NCI-H345 (cell line): Measurements from ENCODE around the gene DPM1.

Experiments used
- DNase-seq: peaks from one replicate; lab custom pipeline; 2025; lab: John Stamatoyannopoulos, UW

Gene DPM1

GRCh38 chr20:50930139-50930975 is 28.0 kb downstream of the DPM1 start:
- peak; percentile 29 for DNase-seq

- peak; percentile 86 for DNase-seq
Measured at GRCh38 chr20:50929299-50930138, 28.8 kb downstream of the DPM1 start.

DNA sequence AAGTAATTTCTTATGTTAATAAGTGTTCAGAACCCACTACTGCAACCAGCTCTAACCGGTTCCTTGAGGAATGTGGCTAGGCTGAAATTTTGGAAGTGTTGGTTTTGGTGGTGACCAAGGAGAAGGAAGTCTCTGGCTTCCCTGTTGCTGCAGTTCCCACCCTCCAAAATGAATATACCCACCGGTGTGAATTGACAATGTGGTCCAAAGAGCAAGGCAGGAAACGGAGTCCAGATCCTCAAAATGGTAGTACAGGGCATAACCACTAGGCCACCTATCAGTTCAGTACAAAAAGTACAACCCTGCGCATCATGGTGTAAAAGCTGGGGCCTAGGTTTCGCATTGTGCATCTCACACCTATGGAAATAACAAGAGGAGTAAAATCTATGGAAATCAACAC is 29.9 kb downstream of the DPM1 start:
- DNase-seq: no peak

- DNase-seq: no peak
Measured at GRCh38 chr20:50926530-50926929, 31.8 kb downstream of the DPM1 start.

DNA sequence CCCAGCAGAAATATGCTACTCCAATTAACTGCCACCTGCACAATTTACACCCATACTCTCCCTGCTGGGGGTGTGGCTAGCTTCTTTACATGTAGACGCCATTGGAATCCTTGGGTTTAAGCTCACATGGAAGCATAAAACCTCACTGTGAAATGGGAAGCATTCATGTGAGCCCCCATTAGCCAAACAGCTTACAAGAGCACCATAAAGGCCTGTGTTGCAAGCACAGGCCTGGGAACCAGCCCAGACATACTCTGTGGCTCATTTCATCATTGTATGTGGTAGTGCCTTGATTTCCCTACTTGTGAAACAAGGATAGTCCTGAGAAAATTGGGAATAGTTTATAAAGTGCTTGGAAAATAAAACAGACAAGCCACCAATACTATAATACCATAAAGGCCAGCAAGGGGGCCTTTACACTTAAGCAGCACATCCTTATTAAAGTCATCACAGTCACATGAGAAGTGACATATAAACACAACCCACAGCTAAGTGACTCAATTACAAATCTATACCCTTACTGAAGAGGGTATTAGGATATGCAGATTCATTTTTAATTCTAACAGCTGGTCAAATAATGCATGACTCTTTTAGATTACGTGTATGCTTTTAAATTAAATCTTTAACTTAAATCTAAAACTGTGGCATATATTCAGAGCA is 33.9 kb downstream of the DPM1 start:
- DNase-seq: no peak

DNA sequence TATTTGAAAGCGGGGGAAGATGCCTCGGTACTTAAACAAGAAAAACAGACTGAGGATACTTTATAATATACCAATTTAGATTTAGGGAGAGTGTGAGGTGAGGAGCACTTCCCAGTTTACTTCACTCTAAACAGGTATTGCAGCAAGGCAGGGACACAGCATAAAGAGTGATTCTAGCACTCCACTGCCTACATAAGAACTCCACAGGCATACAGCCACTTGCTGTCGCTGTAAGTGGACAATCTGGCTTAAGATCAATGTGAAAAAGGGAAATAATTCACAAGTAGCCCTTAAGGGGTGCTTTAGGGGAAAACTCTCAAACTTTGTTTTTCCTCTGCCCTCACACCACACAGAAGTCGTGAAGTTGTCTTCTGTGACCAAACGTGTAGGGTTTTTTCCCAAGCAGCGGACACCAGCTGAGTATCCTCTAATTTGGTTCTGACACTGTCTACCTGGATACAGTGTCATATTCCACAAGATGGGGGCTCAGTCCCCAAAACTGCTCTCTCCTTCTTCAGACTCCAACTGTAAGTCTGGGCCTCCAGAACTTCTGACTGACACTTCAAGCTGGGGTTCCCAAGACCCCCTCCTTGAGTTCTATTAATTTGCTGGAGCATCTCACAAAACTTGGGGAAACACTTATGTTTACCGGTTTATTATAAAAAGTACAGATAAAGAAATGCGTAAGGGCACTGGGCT is 36.4 kb downstream of the DPM1 start:
- DNase-seq: no peak

GRCh38 chr20:50920997-50921396 is 37.3 kb downstream of the DPM1 start:
- no peak for DNase-seq

- no peak for DNase-seq
Measured at GRCh38 chr20:50919567-50919966, 38.8 kb downstream of the DPM1 start.

DNA sequence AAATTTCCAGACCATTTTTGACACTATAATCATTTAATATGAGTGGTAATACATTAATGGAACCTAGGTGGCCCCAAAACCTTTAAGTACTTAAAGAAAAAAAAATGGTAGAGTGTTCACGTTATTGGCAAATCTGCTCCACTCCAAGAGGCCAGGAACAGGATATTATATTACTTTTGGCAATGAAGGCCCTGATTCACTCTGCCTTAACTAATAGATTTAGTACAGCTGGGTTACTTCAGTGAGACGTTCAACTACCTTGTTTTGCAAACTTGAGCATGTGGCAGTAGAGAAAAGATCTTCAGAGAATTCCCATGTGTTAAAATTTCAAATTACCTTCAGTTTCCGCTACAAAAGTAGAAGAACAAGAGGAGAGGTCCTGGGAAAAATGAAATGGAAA is 39.9 kb downstream of the DPM1 start:
- no peak for DNase-seq

DNA sequence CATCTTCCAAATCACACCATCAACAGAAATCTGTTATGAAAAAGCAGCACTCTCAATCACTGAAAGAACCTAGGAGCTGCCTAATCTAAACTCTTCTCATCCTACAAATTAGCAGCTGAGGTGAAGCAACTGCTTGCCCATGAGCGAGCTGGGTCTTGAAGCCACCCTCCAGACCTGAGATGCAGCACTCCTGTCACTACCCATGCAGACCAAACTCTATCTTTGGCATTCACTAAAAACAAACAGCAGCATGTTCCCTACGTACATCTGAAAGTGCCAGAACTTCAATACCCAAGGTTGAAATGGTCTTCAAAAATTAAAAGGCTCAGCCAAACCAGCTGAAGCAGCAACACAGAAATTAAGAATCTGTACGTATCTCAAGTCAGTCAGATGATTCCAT is 41.4 kb downstream of the DPM1 start:
- no peak for DNase-seq

DNA sequence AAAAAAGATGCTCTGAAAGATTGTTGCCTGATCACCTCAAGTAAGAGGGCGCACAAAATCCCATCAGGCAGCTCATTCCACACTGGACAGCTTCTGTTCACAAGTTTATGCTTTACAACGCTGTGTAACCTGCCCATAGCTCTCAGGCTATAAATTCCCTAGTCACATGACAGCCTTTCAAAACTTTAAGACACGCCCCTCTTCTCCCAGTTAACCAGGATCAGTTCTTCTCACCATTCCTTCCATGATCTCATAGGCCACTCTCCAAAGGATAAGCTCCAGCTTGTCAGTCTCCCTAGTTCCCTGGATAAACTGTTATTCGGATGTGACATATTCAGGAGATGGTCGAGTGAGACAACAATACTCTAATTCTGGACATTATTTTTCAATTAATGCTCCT is 42.1 kb downstream of the DPM1 start:
- DNase-seq: no peak

- DNase-seq: no peak
Measured at GRCh38 chr20:50915424-50915823, 42.9 kb downstream of the DPM1 start.

DNA sequence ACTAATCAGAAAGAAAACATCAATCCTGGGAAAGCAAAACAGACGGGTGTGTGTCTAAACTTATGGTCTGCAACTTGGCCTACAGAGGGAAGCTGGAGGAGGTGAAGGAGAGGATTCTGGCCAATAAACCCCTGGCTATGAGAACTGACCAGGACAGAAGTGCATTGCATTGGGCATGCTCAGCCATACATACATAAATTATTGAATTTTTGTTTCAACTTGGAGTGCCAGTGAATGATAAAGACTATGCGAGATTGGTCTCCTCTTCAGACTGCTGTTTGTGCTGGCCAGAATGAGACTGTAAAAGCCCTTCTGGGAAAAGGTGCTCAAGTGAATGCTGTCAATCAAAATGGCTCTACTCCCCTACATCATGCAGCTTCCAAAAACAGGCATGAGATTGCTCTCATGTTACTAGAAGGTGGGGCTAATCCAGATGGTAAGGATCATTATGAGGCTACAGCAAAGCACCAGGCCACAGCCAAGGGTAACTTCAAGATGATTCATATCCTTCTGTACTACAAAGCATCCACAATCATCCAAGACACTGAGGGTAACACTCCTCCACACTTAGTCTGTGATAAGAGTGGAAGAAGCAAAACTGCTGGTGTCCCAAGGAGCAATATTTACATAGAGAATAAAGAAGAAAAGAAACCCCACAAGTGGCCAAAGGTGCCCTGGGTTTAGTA is 44.5 kb downstream of the DPM1 start:
- no peak for DNase-seq

DNA sequence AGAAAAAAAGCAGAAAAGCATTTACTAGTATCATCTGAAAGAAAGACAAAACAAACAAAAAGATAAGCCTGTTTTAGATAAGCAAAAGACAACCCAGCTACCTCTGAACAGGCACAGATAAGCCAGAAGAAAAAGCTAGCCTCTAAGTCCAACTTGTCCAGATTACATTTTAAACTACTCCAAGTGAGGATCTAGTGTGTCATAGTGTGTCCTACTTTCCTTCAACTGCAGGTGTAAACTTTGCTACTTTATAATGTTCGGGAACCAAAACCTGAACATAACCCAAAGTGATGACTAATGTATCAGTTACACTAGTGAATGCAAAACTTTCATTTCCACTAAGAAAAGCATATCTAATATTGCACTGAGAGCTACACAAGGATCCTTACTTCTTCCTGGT is 46.6 kb downstream of the DPM1 start:
- DNase-seq: no peak

DNA sequence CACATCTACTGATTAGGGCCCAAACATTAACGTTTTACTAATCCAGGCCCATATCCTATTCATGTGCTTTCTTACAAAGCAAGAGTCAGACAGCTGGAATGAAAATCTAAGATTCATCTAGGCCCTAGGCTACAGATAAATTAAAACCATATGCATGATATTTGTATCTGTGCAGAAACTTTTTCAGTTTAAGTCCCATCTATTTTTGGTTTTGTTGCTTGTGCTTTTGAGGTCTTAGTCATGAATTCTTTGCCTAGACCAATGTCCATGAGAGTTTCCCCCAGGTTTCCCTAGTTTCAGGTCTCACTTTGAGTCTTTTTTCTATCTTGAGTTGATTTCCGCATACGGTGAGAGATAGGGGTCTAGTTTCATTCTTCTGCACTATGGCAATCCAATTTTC is 47.3 kb downstream of the DPM1 start:
- no peak for DNase-seq

DNA sequence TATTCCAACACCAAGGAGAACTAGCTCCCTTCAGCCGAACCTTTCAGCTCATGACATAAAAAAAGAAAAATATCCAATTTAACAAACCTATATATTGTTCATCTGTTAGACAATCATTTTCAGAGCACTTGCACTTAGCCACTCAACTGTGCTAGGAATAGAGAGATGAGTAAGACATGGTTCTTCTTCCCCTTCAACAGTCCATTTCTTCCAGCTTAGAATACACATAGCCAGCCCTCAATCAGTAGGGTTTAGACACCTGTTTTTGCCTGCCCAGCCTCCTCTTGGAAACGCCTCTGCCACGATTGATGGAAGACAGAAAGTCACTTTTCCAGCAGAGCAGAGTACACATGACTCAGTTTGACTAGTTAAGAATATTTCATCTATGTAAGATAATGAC is 48.9 kb downstream of the DPM1 start:
- no peak for DNase-seq

DNA sequence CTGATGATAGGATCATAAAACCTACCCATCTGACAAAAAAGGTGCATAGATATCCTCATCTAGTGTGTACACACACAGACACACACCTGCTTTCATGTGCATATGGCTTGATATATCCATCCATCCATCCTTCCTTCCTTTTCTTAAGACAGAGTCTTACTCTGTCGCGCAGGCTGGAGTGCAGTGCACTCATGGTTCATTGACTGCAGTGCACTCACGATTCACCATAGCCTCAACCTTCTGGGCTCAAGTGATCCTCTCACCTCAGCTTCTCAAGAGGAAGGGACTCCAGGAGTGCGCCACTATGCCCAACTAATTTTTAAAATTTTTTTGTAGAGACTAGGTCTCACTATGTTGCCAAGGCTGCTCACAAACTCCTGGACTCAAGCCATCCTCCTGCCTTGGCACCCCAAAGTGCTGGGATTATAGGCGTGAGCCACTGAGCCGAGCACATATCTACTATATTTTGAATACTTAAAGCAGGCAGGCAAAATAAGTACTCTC is 54.2 kb downstream of the DPM1 start:
- no peak for DNase-seq

- DNase-seq: no peak
Measured at GRCh38 chr20:50903353-50904051, 54.8 kb downstream of the DPM1 start.

DNA sequence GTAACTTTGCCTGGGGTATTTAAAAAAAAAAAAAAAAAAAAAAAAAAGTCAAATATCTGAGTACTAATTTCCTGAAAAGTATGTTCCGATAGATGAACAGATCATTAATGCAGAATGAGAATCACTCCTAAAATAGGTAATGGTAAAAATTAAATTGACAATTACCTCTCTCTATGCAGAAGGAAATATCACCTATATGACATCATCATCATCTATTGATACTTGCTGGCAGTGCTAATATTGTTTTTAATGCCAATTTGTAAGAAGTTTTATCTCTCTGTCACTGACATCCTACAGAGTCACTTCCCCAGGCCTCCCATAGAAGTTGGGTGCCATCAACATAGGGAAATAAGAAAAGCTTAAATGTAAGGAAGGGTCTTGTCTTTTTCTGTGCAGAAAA is 57.0 kb downstream of the DPM1 start:
- no peak for DNase-seq

DNA sequence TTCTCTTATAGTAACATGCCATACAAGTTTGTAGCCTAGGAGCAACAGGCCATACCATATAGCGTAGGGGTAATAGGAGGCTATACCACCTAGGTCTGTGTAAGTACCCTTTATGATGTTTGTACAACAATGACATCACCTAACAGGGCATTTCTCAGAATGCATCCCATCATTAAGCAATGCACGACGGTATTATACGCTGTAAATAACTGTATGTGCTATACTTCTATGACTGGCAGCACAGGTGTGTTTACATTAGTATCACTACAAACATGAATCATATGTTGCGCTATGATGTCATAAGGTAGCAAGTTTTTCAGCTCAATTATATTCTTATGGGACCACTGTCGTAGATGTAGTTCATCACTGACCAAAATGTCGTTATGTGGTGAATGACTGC is 58.1 kb downstream of the DPM1 start:
- no peak for DNase-seq

DNA sequence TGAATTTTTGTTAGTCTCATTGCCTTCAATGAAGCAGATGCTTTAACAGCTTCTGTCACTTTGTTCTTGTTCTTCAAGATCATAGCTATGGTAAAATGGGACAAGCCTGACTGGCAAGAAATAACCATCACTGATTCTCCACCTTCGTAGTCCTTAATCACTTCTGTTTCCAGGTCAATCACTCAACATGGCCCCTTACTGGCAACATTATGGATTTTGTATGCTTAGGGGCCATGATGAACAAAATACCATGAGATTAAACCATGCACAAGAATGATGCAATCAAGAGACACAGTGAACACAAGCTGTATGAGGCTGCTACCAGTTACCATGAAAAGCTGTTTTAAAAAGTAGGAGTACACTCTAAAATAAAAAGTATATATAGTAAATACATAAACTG is 59.9 kb downstream of the DPM1 start:
- no peak for DNase-seq
